Measurements from ENCODE around the gene SLC4A8. TPM values are rescaled to one million over a fixed set of nuclear protein-coding genes. Genes with fewer than 3 reads are reported as not detected.

The SLC4A8 gene
- total RNA-seq, 2 donors from 2014 or later: 2.8 to 7.1 TPM

DNA sequence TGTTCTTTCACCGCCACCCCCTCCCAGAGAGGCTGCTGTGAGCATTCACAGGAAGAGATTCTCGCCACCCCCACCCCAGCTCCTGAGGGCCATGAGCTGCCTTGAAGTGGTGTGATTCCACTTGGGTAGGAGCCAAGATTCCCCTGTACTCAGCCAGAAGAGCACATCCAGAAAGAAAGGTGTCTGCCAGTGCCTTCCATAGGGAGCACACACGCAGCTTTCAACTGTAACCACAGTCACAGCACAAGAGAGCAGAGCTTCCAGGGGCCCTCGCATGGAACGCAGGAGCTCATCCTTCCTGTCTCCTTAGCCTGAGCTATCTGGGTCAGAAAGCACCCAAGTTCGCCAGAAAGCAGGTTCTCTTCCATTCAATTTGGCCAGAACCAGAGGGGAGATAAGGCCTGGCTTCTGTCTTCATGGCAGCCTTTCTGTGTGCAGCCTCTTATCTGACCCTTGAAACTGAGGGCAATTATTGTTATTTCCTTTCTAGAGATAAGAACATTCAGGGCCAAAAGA, 99.8 kb downstream of the SLC4A8 start:
- ATAC-seq (ENCODE audit: insufficient number of reproducible peaks, low FRiP score, low read depth): no peak
- Histone ChIP-seq H3K27ac (no peak overlapping the region), H3K9me3 (no peaks in the 10 kb centered on the region), H3K4me1 (ENCODE audit: control insufficient read depth in 1 of 2, low read depth in 2 of 2) (no peaks in the 10 kb centered on the region), H3K4me3 (no peak overlapping the region), H3K36me3 (no peaks in the 10 kb centered on the region), H3K27me3 (replicated peaks; ENCODE audit: insufficient read depth) (no peaks in the 10 kb centered on the region)
- TF ChIP-seq, protein P1, sequence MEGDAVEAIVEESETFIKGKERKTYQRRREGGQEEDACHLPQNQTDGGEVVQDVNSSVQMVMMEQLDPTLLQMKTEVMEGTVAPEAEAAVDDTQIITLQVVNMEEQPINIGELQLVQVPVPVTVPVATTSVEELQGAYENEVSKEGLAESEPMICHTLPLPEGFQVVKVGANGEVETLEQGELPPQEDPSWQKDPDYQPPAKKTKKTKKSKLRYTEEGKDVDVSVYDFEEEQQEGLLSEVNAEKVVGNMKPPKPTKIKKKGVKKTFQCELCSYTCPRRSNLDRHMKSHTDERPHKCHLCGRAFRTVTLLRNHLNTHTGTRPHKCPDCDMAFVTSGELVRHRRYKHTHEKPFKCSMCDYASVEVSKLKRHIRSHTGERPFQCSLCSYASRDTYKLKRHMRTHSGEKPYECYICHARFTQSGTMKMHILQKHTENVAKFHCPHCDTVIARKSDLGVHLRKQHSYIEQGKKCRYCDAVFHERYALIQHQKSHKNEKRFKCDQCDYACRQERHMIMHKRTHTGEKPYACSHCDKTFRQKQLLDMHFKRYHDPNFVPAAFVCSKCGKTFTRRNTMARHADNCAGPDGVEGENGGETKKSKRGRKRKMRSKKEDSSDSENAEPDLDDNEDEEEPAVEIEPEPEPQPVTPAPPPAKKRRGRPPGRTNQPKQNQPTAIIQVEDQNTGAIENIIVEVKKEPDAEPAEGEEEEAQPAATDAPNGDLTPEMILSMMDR (IDR thresholded peaks at IDR 0.05): no peak
- DNase-seq (ENCODE audit: low spot score): no peak

DNA sequence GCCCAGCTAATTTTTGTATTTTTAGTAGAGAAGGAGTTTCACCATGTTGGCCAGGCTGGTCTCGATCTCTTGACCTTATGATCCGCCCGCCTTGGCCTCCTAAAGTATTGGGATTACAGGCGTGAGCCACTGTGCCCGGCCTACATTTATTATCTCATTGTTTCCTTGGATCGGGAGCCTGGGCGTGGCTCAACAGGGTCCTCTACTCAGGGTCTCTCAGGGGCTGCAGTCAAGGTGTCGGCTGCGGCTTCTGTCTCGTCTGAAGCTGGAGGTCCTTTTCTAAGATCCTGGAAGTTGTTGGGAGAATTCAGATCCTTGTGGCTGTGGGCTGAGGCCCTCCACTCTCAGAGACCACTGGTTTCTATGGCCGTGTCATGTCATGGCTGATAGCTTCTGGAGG, 100.9 kb downstream of the SLC4A8 start:
- ATAC-seq (ENCODE audit: insufficient number of reproducible peaks, low FRiP score, low read depth) (no peak), DNase-seq (ENCODE audit: low spot score) (no peak)
- no peaks in the 10 kb centered on the region for H3K4me1 ChIP-seq (ENCODE audit: control insufficient read depth in 1 of 2, low read depth in 2 of 2)
- H3K36me3 ChIP-seq: no peaks in the 10 kb centered on the region
- no peak overlapping the region for H3K4me3 ChIP-seq
- H3K9me3 ChIP-seq: no peaks in the 10 kb centered on the region
- H3K27ac ChIP-seq: no peak overlapping the region
- no peaks in the 10 kb centered on the region for H3K27me3 ChIP-seq (replicated peaks; ENCODE audit: insufficient read depth)
- TF ChIP-seq, protein P1 (IDR thresholded peaks at IDR 0.05): no peak

DNA sequence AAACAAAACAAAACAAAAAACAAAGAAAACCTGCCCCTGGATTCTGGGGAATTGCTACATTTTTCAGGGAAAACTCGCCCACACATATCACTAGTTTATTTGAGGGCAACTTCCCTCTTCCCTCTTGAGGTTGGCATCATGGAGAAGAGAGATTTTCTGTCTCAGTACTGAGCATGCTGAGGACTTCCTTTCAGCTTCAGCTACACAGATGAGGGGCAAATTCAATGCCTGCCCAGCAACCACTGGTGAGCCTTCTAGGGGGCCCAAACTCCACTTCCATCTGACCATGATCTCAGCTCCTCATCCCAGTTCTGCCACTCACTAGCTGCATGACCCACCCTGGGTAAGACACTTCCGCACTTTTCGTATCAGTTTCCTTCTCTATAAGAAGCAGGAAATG, 103.3 kb downstream of the SLC4A8 start:
- no peak for ATAC-seq (ENCODE audit: insufficient number of reproducible peaks, low FRiP score, low read depth)

DNA sequence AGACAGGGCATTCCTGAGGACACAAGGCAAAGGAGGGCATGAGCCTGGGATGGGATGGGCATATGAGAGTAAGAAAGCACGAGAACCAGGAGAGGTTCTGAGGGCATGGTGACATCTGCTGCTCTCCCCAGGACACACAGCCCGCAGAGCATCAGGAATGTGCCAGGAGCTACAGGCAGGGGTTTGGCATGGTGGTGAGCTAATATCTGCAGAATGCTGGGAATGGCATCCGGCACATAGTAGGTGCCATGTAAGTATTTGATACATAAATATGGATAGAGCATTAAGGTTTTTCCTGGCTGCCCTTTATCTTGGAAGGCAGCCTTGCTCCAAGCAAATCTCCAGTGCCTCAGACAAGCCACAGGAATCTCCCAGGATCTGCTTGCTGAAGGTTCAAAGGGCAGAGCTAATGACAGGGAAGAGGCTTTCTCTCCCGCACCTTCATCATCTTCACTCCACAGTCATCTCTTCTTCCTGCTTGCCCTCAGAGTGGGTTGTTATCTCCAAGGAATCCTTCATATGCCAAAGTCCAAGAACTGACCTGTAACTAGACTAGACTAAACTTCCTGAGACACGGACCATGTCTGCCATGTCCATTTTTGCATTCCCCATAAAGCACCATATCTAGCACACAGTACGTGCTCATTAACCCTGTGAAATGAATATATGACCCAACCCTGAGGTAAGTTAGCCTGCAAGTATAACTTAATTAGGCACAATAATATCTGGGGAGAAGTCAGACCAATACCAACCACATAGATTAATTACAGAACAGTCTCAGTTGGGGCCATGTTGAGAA, 104.4 kb downstream of the SLC4A8 start:
- DNase-seq (ENCODE audit: low spot score) (no peak), ATAC-seq (ENCODE audit: insufficient number of reproducible peaks, low FRiP score, low read depth) (no peak)
- H3K27me3 ChIP-seq (replicated peaks; ENCODE audit: insufficient read depth): no peaks in the 10 kb centered on the region
- H3K27ac ChIP-seq: no peak overlapping the region
- H3K4me3 ChIP-seq: no peak overlapping the region
- TF ChIP-seq, protein P1 (IDR thresholded peaks at IDR 0.05): no peak
- H3K9me3 ChIP-seq: no peaks in the 10 kb centered on the region
- H3K36me3 ChIP-seq: no peaks in the 10 kb centered on the region
- H3K4me1 ChIP-seq (ENCODE audit: control insufficient read depth in 1 of 2, low read depth in 2 of 2): no peaks in the 10 kb centered on the region

More for the DNA sequence above, 103.3 kb downstream of the SLC4A8 start:
- Histone ChIP-seq H3K36me3 (no peaks in the 10 kb centered on the region), H3K9me3 (no peaks in the 10 kb centered on the region), H3K27ac (no peak overlapping the region), H3K4me3 (no peak overlapping the region), H3K4me1 (ENCODE audit: control insufficient read depth in 1 of 2, low read depth in 2 of 2) (no peaks in the 10 kb centered on the region), H3K27me3 (replicated peaks; ENCODE audit: insufficient read depth) (no peaks in the 10 kb centered on the region)
- no peak for DNase-seq (ENCODE audit: low spot score)
- TF ChIP-seq, protein P1 (IDR thresholded peaks at IDR 0.05): no peak

DNA sequence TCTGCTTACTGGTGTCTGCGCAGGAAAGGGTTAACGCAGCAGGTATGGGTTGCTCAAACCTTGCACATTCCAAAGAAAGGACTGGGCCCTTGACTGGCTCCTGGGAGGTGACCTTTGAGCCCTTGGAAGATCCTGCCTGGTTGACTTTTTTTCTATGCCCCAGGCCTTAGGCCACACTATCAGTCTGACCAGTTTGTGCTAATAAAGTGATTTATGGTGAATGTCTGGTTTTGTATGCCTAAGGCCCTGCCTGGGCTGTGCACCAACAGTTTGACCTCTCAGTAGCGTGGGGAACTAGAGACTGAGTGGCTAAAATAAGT, 105.0 kb downstream of the SLC4A8 start:
- TF ChIP-seq, protein P1 (IDR thresholded peaks at IDR 0.05): no peak
- H3K27me3 ChIP-seq (replicated peaks; ENCODE audit: insufficient read depth): no peaks in the 10 kb centered on the region
- no peaks in the 10 kb centered on the region for H3K4me1 ChIP-seq (ENCODE audit: control insufficient read depth in 1 of 2, low read depth in 2 of 2)
- DNase-seq (ENCODE audit: low spot score) (no peak), ATAC-seq (ENCODE audit: insufficient number of reproducible peaks, low FRiP score, low read depth) (no peak)
- no peak overlapping the region for H3K4me3 ChIP-seq
- H3K36me3 ChIP-seq: no peaks in the 10 kb centered on the region
- no peak overlapping the region for H3K27ac ChIP-seq
- H3K9me3 ChIP-seq: no peaks in the 10 kb centered on the region

Data from thoracic aorta (tissue), 2 donors.